Skin of body (tissue), 2 donors: Measurements from ENCODE around the gene CEBPB. TPM values are rescaled to one million over a fixed set of nuclear protein-coding genes. Genes with fewer than 3 reads are reported as not detected.
"Not testable (repeated sequence)": the region's sequence is repeated elsewhere in the genome, so short reads cannot be mapped to it uniquely, and the experiment has no call there.

Source experiments
- DNase-seq: peaks from one replicate; lab custom pipeline; 2025; lab: John Stamatoyannopoulos, UW
- total RNA-seq: library from RNA; depleted of rRNA; stranded (reverse); fragments of >200 nt; gene quantifications from one replicate; pipeline ENCODE4 v1.2.3, GENCODE V29; 2014

The CEBPB gene
- total RNA-seq, 1 donor from 2014 or later = 39.7 TPM

DNA sequence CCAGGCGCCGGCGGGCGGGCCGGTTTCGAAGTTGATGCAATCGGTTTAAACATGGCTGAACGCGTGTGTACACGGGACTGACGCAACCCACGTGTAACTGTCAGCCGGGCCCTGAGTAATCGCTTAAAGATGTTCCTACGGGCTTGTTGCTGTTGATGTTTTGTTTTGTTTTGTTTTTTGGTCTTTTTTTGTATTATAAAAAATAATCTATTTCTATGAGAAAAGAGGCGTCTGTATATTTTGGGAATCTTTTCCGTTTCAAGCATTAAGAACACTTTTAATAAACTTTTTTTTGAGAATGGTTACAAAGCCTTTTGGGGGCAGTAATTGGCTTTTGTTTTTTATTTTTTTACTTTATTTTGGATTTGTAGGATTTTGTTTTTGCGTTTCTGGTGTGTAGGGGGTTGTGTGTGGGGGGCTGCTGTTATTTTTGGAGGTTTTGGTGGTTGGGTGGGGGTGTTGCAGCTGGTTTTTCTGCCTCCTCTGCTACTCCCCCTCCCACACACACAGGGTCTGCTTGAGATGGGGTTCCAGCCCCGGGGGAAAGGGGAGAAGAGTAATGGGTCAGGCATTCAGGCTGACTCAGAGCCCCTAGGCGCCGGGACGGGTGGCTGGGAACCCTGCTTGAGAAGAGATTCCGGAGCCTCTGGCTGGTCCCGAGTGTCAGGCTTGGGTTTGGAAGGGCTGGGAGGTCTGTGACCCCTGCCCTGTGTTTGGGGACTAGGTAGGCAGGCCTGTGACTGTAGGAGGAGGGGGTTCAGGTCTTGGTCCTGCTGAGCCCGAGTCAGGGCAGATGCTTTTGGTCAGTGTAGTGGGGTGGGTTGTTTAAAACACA, 2.0 kb downstream of the CEBPB start:
- peak; percentile 84 for DNase-seq

DNA sequence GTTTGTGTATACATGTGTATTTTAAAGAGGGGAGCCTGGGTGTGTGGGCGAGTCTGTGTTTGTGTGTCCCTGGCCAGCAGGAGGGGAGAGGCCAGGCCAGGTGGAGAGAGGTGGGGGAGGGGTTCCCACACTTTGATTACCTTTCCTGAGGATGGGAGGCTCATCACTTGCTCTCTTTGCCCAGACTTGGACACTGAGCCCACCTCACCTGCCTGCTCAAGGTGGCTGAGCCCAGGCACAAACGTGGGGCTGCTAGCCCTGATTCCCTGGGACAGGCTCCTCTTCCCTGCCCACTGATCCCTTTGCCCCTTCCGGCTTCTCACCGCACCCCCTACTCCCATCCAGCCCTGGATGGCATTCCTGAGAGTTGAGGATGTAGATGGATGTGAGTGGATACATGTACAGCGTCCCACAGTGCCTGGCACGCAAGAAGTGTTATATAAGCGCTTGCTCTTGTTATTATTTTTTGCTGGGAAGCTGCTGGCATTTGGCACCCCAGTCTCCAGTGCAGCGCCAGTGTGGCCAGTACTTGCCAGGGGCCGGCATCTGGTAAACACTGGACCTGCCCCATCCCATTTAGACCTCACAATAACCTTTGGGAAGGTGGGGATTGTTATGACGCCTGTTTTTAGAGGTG, 2.7 kb downstream of the CEBPB start:
- DNase-seq = no peak

DNA sequence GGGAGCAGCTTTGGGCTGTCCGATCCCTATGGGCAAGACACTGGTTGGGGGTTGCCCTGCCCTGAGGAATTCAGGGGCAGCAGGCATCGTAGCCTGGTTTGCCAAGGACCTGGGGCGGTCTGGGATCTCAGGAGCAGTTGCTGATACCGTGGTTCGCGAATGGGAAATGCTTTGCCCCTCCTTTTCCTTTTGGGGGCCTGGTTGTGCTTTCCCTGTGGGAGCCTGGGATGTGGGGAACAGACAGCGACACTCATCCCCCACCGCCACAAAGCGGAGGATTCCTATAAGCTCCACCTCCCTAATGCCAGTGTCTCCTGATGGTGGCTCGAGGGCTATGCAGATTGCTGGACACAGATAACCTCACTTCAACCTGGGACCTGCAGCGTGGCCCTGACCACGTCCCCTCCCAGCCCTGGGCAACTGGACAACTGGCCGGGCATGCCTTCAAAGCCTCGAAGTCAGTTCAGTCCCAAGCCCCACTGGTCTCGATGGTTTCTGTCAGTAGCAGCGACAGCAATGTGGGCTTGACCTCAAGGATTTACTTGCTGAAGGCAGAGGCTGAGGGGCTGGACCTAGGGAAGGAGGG, 3.3 kb downstream of the CEBPB start:
- DNase-seq = no peak

DNA sequence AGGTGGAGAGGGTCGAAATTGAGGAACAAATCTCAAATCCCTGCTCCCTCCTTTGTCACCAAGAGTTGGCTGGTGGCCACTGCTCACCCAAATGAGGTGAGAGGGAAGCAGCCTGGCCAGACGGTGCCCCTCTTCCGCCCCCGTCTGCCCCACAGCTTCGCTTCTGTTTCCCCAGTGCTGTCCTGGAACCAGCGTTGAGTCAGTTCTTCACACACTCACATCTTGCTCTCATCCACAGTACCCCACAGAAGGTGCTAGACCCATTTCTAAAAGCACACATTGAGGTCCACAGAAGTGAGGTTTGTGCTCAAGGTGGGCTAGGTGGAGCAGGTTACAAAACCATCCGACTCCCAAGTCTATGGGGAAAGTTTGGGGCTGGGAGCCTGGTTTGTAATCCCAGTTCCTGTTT, 3.8 kb downstream of the CEBPB start:
- no peak for DNase-seq

DNA sequence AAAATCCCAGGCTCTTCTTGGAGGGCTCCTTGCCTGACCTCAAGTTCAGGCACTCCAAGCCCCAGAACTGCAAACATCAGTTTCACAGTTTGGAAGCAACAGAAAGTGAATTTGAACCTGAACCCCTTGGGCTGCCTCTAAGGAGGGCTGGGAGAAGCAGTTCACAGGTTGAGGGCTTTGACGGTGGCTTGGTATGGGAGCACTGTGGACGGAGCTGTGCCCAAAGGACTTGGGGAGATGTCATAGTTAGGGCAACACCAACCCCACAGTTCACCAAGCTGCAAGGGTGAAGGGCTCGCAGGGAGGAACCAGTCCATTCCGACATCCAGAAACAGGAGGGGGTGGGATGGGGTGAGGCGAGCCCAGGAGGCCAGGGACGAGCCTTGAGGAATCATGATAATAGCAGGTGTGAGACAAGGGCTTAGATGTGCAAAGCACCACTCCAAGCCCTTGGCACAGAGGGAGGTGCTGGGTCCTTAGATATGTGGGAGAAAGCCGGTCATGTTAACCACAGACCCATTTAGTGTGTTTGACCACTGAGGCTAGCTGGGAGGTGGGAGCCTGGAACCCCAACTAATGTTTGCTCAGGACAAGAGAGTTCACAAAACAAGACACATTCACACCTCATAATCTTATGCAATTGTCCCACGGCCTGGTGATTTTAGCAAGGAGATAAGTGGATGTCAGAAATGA, 4.3 kb downstream of the CEBPB start:
- DNase-seq = no peak

DNA sequence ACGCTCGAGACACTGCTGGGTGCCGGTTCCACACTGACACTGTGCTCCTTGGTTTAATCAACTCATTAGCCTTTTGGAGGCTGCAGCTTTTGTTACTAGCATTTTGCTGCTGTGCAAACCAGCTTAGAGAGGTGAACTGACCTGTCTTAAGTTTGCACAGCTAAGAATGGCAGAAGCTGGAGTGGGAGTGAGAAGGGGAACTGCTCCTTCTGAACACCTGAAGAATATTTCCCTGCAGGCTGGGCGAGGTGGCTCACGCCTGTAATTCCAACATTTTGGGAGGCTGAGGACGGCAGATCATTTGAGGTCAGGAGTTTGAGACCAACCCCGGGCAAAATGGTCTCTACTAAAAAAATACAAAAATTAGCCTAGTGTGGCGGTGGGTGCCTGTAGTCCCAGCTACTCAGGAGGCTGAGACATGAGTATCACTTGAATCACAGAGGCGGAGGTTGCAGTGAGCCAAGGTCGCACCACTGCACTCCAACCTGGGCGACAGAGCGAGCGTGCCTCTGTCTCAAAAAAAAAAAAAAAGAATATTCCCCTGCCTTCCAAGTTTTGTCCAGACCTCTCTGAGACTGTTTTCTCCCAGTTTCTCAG, 5.0 kb downstream of the CEBPB start:
- DNase-seq = no peak

DNA sequence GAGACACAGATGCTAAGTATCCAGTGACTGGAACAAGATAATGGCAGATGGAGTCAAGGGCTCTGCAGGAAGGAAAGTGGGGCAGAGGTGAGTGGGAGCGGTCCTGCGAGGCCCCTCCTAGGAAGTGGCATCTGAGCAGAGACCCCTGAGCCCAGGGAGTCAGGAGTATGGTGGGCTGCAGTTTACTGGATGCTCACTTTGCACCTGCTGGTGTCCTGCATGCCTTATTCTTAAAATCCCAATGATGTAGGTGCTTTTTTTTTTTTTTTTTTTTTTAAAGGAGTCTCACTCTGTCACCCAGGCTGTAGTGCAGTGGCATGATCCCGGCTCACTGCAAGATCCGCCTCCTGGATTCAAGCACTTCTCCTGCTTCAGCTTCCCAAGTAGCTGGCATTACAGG, 5.6 kb downstream of the CEBPB start:
- no peak for DNase-seq

- DNase-seq = no peak
Measured at GRCh38 chr20:50196896-50197295, 6.3 kb downstream of the CEBPB start.

- no peak for DNase-seq
Measured at GRCh38 chr20:50197463-50198179, 7.0 kb downstream of the CEBPB start.

DNA sequence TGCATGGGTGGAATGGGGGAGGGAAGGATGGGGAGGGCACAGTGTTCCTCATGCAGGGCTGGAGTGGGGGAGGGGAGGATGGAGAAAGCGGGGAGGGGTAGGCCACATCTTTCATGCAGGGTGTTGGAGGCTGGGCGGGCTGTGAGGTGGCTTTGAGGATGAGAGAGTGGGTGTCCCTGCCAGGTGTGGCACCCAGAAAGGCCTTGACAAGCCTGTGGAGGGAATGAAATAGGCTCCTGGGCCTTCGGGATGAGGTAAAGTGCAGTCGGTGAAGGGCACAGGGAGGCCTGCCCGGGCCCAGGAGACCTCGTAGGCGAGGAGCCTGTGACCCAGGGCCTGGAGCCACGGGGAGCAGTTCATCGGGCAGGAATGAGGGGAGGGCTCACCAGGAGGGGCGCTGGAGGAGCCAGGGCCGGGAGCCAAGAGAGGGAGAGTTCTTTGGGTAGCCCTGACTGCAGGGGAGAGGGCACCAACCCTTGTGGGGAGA, 7.6 kb downstream of the CEBPB start:
- no peak for DNase-seq

DNA sequence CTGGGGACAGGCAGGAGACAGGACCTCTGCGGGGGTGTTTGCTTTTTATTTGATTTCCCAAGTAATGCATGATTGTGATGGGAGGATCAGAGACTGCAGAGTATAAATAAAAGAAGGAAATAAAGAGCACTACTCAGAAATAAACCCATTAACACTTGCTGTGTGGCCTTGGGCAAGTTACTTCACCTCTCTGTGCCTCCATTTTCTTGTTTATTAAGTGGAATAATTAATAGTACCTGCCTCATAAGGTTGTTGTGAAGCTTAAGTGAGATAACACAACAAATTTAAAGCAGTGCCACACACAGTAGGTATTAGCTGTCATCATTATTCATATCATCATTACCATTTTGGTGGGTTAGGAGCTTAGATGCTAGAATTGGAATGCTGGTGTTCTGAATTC, 8.1 kb downstream of the CEBPB start:
- DNase-seq = no peak

DNA sequence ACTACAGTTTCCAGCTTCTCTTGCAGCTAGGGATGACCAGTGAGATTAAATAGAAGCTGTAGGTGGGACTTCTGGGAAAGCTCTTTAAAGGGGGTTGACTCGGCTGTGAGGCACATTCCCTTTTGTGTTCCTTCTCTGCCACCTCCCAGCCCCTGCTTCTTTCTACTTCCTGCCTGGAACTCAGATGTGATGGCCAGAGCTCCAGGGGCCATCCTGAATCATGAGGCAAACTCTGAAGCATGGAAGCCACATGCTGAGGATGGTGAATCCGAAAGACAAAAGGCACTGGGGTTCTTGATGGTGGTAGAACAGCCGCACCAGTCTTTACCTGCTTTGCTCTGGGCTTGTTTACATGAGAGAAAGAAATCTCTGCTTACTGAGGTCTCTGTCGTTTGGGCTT, 9.1 kb downstream of the CEBPB start:
- no peak for DNase-seq

- DNase-seq = no peak
Measured at GRCh38 chr20:50200482-50201104, 10.0 kb downstream of the CEBPB start.

DNA sequence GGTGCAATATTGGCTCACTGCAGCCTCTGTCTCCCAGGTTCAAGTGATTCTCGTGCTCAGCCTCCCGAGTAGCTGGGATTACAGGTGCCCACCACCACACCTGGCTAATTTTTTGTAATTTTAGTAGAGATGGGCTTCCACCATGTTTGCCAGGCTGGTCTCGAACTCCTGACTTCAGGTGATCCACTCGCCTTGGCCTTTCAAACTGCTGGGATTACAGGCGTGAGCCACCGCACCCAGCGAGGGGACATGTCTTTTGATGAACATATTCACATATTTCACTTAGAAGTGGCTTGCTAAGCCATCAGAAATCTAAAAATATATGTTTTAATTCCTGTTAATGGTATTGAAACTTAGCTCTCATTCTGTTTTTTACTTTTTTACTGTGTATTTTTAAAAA, 11.1 kb downstream of the CEBPB start:
- DNase-seq = not testable (repeated sequence)

DNA sequence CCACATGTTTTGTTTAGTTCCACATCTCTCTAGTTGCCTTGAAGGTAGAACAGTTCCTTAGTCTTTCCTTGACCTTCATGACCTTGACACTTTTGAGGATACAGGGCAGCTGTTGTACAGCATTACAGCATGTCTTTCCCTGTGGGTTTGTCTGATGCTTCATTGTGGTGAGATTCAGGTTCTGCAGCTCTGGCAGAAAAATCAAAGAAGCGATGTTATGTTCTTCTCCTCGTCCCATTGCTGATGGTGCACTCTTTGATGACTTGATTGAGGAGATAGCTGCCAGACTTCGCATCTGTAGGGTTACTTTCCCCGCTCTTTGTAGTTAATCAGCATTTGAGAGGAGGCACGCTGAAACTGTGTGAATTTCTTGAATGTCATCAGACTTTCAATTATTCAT, 12.0 kb downstream of the CEBPB start:
- no peak for DNase-seq

DNA sequence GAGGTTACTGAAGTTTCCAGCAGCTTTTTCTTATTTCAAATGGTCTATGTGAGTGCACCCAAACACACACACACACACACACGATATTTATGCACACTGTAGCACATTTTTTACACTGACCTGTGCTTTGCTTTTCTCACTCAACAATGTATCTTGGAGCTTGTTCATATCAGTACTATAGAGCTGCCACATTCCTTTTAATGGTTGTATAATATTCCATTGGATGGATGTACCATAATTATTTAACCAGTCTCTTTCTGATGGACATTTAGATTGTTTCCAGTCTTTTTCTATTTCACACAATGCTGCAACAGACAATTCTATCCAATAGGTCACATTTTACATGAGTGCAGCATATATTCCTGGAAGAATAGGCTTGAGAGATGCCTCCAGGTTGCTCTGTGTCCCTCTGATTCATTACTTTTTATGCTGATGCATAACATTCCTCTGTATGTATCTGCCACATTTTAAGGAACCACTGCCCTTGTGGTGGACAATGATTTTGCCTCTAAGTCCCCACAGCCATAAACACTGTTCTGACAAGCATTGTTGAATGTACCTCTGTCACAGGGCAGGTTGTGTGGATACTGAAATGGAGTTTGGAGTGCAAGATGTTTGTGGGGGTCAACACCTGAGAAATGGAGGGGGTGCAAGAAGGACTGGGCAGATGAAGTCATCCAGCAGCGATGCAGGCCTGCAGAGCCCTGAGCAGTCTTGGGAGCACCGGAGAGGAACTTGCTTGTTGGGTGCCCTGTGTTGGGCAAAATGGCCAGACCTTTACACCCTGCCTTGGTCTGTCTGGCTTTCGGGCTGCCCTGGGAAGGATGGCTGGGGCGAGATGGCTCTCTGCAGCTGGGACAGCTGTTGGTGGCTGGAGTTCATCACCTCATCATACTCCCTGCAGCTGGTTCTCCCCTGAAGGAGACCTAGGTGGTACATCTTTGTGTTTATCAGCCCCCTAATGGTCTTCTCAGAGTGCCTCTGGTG, 13.6 kb downstream of the CEBPB start:
- DNase-seq = no peak

DNA sequence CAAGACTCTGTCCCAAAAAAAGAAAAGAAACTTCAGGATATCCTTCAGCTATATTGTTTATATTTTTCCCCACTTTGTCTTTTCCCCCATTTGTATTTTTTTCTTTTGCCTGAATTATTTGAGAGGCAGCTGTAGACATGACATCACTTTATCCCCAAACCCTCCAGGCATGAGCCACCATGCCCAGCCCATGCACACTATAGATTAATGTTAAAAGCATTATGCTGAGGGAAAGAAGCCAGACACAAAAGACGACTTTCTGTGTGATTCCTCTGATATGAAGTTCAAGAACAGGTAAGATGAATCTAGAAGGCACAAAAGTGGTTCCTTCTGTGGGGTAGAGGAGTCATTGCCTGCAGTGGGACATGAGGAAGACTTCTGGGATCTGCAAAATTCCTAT, 16.4 kb downstream of the CEBPB start:
- DNase-seq = no peak

- no peak for DNase-seq
Measured at GRCh38 chr20:50208085-50208491, 17.5 kb downstream of the CEBPB start.

GRCh38 chr20:50208815-50209214, 18.2 kb downstream of the CEBPB start:
- DNase-seq = not testable (repeated sequence)
